H1 (cell line): Measurements from ENCODE around the gene PIP4K2C. TPM values are rescaled to one million over a fixed set of nuclear protein-coding genes. Genes with fewer than 3 reads are reported as not detected.
A peak's percentile ranks its signal among the peaks of the same experiment; 100 is the strongest.

Experiments used
- CTCF ChIA-PET: fragments of 300-600 bp; sonication (Branson Sonifier 250); formaldehyde crosslinking; loops from one replicate; lab custom pipeline; 2021; ENCODE audit not compliant: partially characterized antibody; lab: Charles Lee
- POLR2A ChIA-PET: fragments of 300-600 bp; sonication (Branson Sonifier 250); formaldehyde crosslinking; loops from one replicate; lab custom pipeline; 2021; ENCODE audit warnings: inconsistent platforms; ENCODE audit not compliant: partially characterized antibody; lab: Charles Lee
- DNase-seq, 2 experiments: peaks; one replicate each; pipeline versions ENCODE4 v3.0.0 to v3.0.0-alpha.2; 2010 to 2022; ENCODE audit warnings: low spot score in 2 of 2, low read depth in 1 of 2, mixed read lengths in 1 of 2
- FAIRE-seq: peaks from 2 replicates; lab custom pipeline; 2011; peaks lifted over from hg19 to GRCh38; lab: Jason Lieb, UNC
- H2AFZ ChIP-seq: 2 replicates; pipeline ENCODE4 v1.8.1; 2012; ENCODE audit warnings: low read length, inconsistent platforms
- H2AK5ac ChIP-seq: 2 replicates; pipeline ENCODE4 v1.6.1; 2013; ENCODE audit warnings: low read depth, low read length
- H2BK120ac ChIP-seq: replicated peaks from 2 replicates; pipeline ENCODE3; 2013; ENCODE audit warnings: low read depth, low read length, inconsistent platforms
- H2BK12ac ChIP-seq: 2 replicates; pipeline ENCODE4 v1.6.1; 2013; ENCODE audit warnings: low read depth, low read length
- H2BK15ac ChIP-seq: 2 replicates; pipeline ENCODE4 v1.6.1; 2013; ENCODE audit warnings: low read length
- H2BK20ac ChIP-seq: 2 replicates; pipeline ENCODE4 v1.6.1; 2013; ENCODE audit warnings: low read length
- H2BK5ac ChIP-seq: 2 replicates; pipeline ENCODE4 v1.6.1; 2013; ENCODE audit warnings: low read depth, low read length
- H3K14ac ChIP-seq: 2 replicates; pipeline ENCODE4 v1.6.1; 2013; ENCODE audit warnings: inconsistent platforms; ENCODE audit not compliant: insufficient read length
- H3K18ac ChIP-seq: 2 replicates; pipeline ENCODE4 v1.6.1; 2013; ENCODE audit warnings: low read length; ENCODE audit errors: extremely low read depth
- H3K23ac ChIP-seq: 2 replicates; pipeline ENCODE4 v1.6.1; 2013; ENCODE audit warnings: inconsistent platforms; ENCODE audit not compliant: insufficient read length
- H3K23me2 ChIP-seq: 2 replicates; pipeline ENCODE4 v1.6.1; 2013; ENCODE audit warnings: low read depth, low read length
- H3K27ac ChIP-seq: 2 replicates; pipeline ENCODE4 v1.6.1; 2011; ENCODE audit warnings: low read depth, low read length, inconsistent platforms
- H3K27me3 ChIP-seq, 4 experiments: replicated peaks in 1 of 4; 1 replicate in 1 of 4; 2 replicates in 3 of 4; pipeline versions ENCODE4 v1.6.1 to v1.8.1; 2011 to 2013; ENCODE audit warnings: low read length in 3 of 4, mild to moderate bottlenecking in 3 of 4, inconsistent platforms in 2 of 4, mixed read lengths in 2 of 4, moderate library complexity in 1 of 4; ENCODE audit not compliant: control insufficient read depth in 3 of 4, insufficient read depth in 3 of 4; ENCODE audit errors: extremely low read depth in 1 of 4
- H3K36me3 ChIP-seq, 4 experiments: 2 replicates each; pipeline versions ENCODE4 v1.6.1 to v1.8.1; 2011 to 2013; ENCODE audit warnings: mild to moderate bottlenecking in 4 of 4, low read length in 3 of 4, moderate library complexity in 2 of 4, control low read depth in 1 of 4, inconsistent platforms in 1 of 4; ENCODE audit not compliant: insufficient read depth in 4 of 4, control insufficient read depth in 2 of 4
- H3K4ac ChIP-seq: replicated peaks from 2 replicates; pipeline ENCODE3; 2013; ENCODE audit warnings: low read length, low read depth, mixed read lengths, inconsistent platforms; ENCODE audit not compliant: insufficient read length
- H3K4me1 ChIP-seq, 4 experiments: replicated peaks in 1 of 4; 1 replicate in 1 of 4; 2 replicates in 3 of 4; pipeline versions ENCODE4 v1.6.1 to v1.8.1; 2011 to 2013; ENCODE audit warnings: low read length in 3 of 4, inconsistent platforms in 2 of 4, mixed read lengths in 1 of 4; ENCODE audit not compliant: insufficient read depth in 4 of 4, control insufficient read depth in 3 of 4
- H3K4me2 ChIP-seq, 2 experiments: 2 replicates each; pipeline versions ENCODE4 v1.6.1 to v1.8.1; 2011 to 2013; ENCODE audit warnings: low read depth in 2 of 2, low read length in 2 of 2, control low read depth in 1 of 2, inconsistent platforms in 1 of 2, mild to moderate bottlenecking in 1 of 2; ENCODE audit not compliant: insufficient read depth in 1 of 2
- H3K4me3 ChIP-seq, 4 experiments: fragments of 200-600, 300-600 bp in 1 of 4; sonication (generic), shearing (Covaris generic), sonication (Bioruptor Twin) in 1 of 4; 2 replicates each; pipeline versions ENCODE4 v1.5.1 to v1.8.1; 2011 to 2016; ENCODE audit warnings: low read length in 4 of 4, low read depth in 3 of 4, control low read depth in 2 of 4, inconsistent platforms in 2 of 4, mild to moderate bottlenecking in 2 of 4, mixed read lengths in 1 of 4, moderate library complexity in 1 of 4; ENCODE audit not compliant: insufficient read depth in 2 of 4; ENCODE audit errors: extremely low read depth in 1 of 4
- H3K56ac ChIP-seq: replicated peaks from 2 replicates; pipeline ENCODE3; 2013; ENCODE audit warnings: low read depth, mild to moderate bottlenecking, mixed read lengths, low read length, inconsistent platforms; ENCODE audit not compliant: insufficient read length
- H3K79me1 ChIP-seq: 2 replicates; pipeline ENCODE4 v1.6.1; 2013; ENCODE audit warnings: low read depth, low read length, control low read depth
- H3K79me2 ChIP-seq, 2 experiments: 2 replicates each; pipeline versions ENCODE4 v1.6.1 to v1.8.1; 2012 to 2013; ENCODE audit warnings: low read length in 2 of 2, mild to moderate bottlenecking in 2 of 2, inconsistent platforms in 1 of 2; ENCODE audit not compliant: insufficient read depth in 2 of 2, control insufficient read depth in 1 of 2
- H3K9ac ChIP-seq, 4 experiments: replicated peaks in 1 of 4; 1 replicate in 1 of 4; 2 replicates in 3 of 4; pipeline versions ENCODE4 v1.6.1 to v1.8.1; 2011 to 2013; ENCODE audit warnings: low read depth in 3 of 4, low read length in 3 of 4, control low read depth in 2 of 4, mild to moderate bottlenecking in 2 of 4, moderate library complexity in 2 of 4, inconsistent platforms in 1 of 4; ENCODE audit errors: extremely low read depth in 1 of 4
- H3K9me3 ChIP-seq, 2 experiments: 2 replicates each; pipeline versions ENCODE4 v1.6.1 to v1.8.1; 2012 to 2013; ENCODE audit warnings: mild to moderate bottlenecking in 2 of 2, moderate library complexity in 2 of 2, control low read depth in 1 of 2, inconsistent platforms in 1 of 2, low read depth in 1 of 2, low read length in 1 of 2, mixed read lengths in 1 of 2; ENCODE audit not compliant: insufficient read depth in 2 of 2
- H4K20me1 ChIP-seq, 2 experiments: replicated peaks in 1 of 2; 2 replicates each; pipeline versions ENCODE3 to v1.8.1; 2011 to 2013; ENCODE audit warnings: inconsistent platforms in 2 of 2, low read length in 2 of 2, mild to moderate bottlenecking in 1 of 2; ENCODE audit not compliant: insufficient read depth in 2 of 2, control insufficient read depth in 1 of 2
- H4K5ac ChIP-seq: 2 replicates; pipeline ENCODE4 v1.6.1; 2013; ENCODE audit warnings: low read length, low read depth, mixed read lengths, inconsistent platforms; ENCODE audit not compliant: insufficient read length
- H4K8ac ChIP-seq: 2 replicates; pipeline ENCODE4 v1.8.0; 2013; ENCODE audit warnings: mild to moderate bottlenecking, moderate library complexity, low read length, inconsistent platforms; ENCODE audit not compliant: insufficient read depth; ENCODE audit errors: extremely low read depth
- H4K91ac ChIP-seq: replicated peaks from 2 replicates; pipeline ENCODE3; 2013; ENCODE audit warnings: low read length, mixed read lengths, inconsistent platforms; ENCODE audit not compliant: insufficient read length
- CEBPB ChIP-seq: IDR thresholded peaks from 2 replicates; pipeline ENCODE4 v1.6.1; 2012; ENCODE audit warnings: low read depth, low read length
- HDAC6 ChIP-seq: IDR thresholded peaks from one replicate; pipeline ENCODE4 v1.7.1; 2012; ENCODE audit warnings: low read depth, mild to moderate bottlenecking, inconsistent platforms, low read length, moderate library complexity
- RXRA ChIP-seq: IDR thresholded peaks from 2 replicates; pipeline ENCODE4 v1.6.1; 2011; ENCODE audit warnings: low read depth, mild to moderate bottlenecking, low read length, moderate library complexity; ENCODE audit not compliant: insufficient read depth
- SAP30 ChIP-seq: fragments of 300-600 bp; sonication (generic); IDR thresholded peaks from 2 replicates; pipeline ENCODE4 v1.7.1; 2012; ENCODE audit warnings: low read length, moderate library complexity, mild to moderate bottlenecking, inconsistent platforms; ENCODE audit not compliant: insufficient read depth, insufficient replicate concordance
- SIN3A ChIP-seq, 2 experiments: IDR thresholded peaks in 1 of 2; conservative IDR thresholded peaks in 1 of 2; 2 replicates each; pipeline ENCODE4 v1.6.1; 2011 to 2012; ENCODE audit warnings: low read length in 2 of 2, improper control_type of control experiment in 1 of 2, low read depth in 1 of 2, mild to moderate bottlenecking in 1 of 2
- SIRT6 ChIP-seq: IDR thresholded peaks from one replicate; pipeline ENCODE4 v1.7.1; 2012; ENCODE audit warnings: low read length, inconsistent platforms
- SP1 ChIP-seq: IDR thresholded peaks from 2 replicates; pipeline ENCODE4 v1.6.1; 2011; ENCODE audit warnings: low read depth, low read length
- TAF1 ChIP-seq: IDR thresholded peaks from 2 replicates; pipeline ENCODE4 v1.6.1; 2011; ENCODE audit warnings: mild to moderate bottlenecking, low read depth, low read length
- TAF7 ChIP-seq: optimal IDR thresholded peaks from 2 replicates; pipeline ENCODE3; 2011; ENCODE audit warnings: low read depth, mild to moderate bottlenecking, inconsistent platforms, low read length, moderate library complexity, borderline replicate concordance
- TCF12 ChIP-seq: IDR thresholded peaks from 2 replicates; pipeline ENCODE4 v1.6.1; 2011; ENCODE audit warnings: low read depth, mild to moderate bottlenecking, low read length
- YY1 ChIP-seq: IDR thresholded peaks from 2 replicates; pipeline ENCODE4 v1.6.1; 2011; ENCODE audit warnings: low read depth, mild to moderate bottlenecking, low read length
- WGBS, 2 experiments: shearing (Covaris generic) in 1 of 2; methylation state at CpG; one replicate each; pipeline versions ENCODE4 v1.1.6 to v1.1.7; 2013 to 2015; ENCODE audit warnings: low lambda C conversion rate in 2 of 2, mixed read lengths in 2 of 2, inconsistent platforms in 1 of 2, low coverage in 1 of 2, missing lambda C conversion rate in 1 of 2; ENCODE audit not compliant: insufficient replicate concordance in 2 of 2, insufficient coverage in 1 of 2, insufficient read length in 1 of 2; ENCODE audit errors: extremely low coverage in 1 of 2, missing lambda C conversion rate in 1 of 2; 5-methylcytosine and 5-hydroxymethylcytosine counted together
- polyA plus RNA-seq, 7 experiments: library from polyadenylated mRNA; depleted of rRNA in 3 of 7; stranded (reverse) in 5 of 7; unstranded in 2 of 7; fragments of >200 nt in 5 of 7; fragments of 200-250 nt in 2 of 7; gene quantifications; 1 replicate in 5 of 7; 2 replicates in 1 of 7; 4 replicates in 1 of 7; pipeline versions ENCODE4 v1.2.1 to v1.2.3, GENCODE V29; 2011 to 2013; ENCODE audit warnings: missing spikeins in 2 of 7, mixed read lengths in 2 of 7
- total RNA-seq: library from RNA; stranded (reverse); fragmentation: NEBNext Ultra II Directional; extraction: Animal tissue kit (Norgen Biotek cat#: 25700); gene quantifications from 2 replicates; pipeline ENCODE4 v1.2.1, GENCODE V29; 2021
- TF ChIP-seq, protein P1 (sequence below): IDR thresholded peaks from 2 replicates; pipeline ENCODE4 v1.6.1; 2011; ENCODE audit warnings: low read length, improper control_type of control experiment

The PIP4K2C gene
- total and polyA plus RNA-seq, 2 of the 8 experiments (the other 6 are each of a cell fraction or from before 2014, with no cell fraction given): 25.0 to 27.1 TPM

DNA sequence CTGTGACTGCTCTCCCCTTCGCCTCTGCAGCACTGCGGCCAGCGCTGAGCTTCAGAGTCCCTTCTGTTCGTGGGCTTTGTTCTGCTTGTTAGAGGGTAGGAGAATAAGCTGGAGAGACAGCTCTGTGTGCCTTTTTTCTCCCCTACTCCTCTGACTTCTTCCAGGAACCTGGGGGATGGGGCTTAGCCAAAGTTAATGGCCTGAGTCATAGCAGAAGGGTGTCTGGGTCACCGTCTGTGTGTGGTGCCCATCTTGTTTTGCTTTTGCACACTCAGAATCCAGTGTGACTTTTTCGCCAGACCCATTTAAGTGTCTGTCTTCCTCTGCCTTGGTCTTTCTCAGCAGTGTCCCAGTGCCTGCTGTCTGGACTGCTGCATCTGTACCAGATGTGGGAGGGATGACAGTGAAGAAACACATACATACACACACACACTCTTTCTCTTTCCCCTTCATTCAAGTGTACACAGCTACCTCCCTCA is 38.1 kb upstream of the PIP4K2C start:
- H2BK12ac ChIP-seq: no peak overlapping the region
- peaks cover 4 to 20% (median 11%) of the 10 kb centered on the region in 4 experiments; a peak in 6 of 7 replicates for H3K4me1 ChIP-seq
- H2BK5ac ChIP-seq: no peak overlapping the region; the same call in 1 of the 2 replicates
- H4K8ac ChIP-seq: no peak overlapping the region
- no peak overlapping the region for H3K4ac ChIP-seq
- peaks cover 0 to 34% of the 10 kb centered on the region in 2 experiments; a peak in 2 of 4 replicates for H3K79me2 ChIP-seq
- WGBS, 2 experiments: 82% methylated on average over 6 of the region's 6 CpGs; no CpG with 5 or more reads in 1 of the 2 experiments
- no peak overlapping the region for H2AFZ ChIP-seq
- no peak overlapping the region; a peak in 2 of 8 replicates for H3K4me3 ChIP-seq
- H3K9ac ChIP-seq: 0 out of 7 replicates have a peak overlapping the region, but pooled peaks of 1 of the 4 experiments have one; percentile 3
- H3K36me3 ChIP-seq: no peaks in the 10 kb centered on the region; a peak in 1 of 8 replicates
- H4K5ac ChIP-seq: no peak overlapping the region
- peaks cover 0 to 5% (median 3%) of the 10 kb centered on the region in 4 experiments; a peak in 2 of 7 replicates for H3K27me3 ChIP-seq
- H4K20me1 ChIP-seq: peaks cover 7 to 9% of the 10 kb centered on the region in 2 experiments
- no peaks in the 10 kb centered on the region for H3K9me3 ChIP-seq
- H4K91ac ChIP-seq: no peak overlapping the region
- H3K56ac ChIP-seq: no peak overlapping the region
- H2BK20ac ChIP-seq: 0 out of 2 replicates have a peak overlapping the region, but pooled peaks have one; percentile 13
- DNase-seq: no peak
- no peak overlapping the region for H2BK120ac ChIP-seq
- H3K4me2 ChIP-seq: peak overlapping the region in 1 of 2 experiments; percentile 69; a peak in 2 of 4 replicates
- H3K14ac ChIP-seq: no peak overlapping the region
- no peak overlapping the region for H3K18ac ChIP-seq
- H3K27ac ChIP-seq: 0 out of 2 replicates have a peak overlapping the region, but pooled peaks have one; percentile 29
- peaks cover 13% of the 10 kb centered on the region for H3K23me2 ChIP-seq
- ChIA-PET POLR2A (interaction anchor here (0.6 to 2.5 kb wide), 10 partner anchors 14 to 94 kb away, joined by 3 to 9 read pairs (median 4); partner anchors contain the start of gene DDIT3), CTCF (interaction anchor here (0.6 to 3.1 kb wide), 10 partner anchors 12 to 242 kb away, joined by 3 to 26 read pairs (median 3); no protein-coding TSS in a partner anchor)
- no peak overlapping the region for H2AK5ac ChIP-seq
- no peak overlapping the region for H3K23ac ChIP-seq
- no peak for FAIRE-seq
- H3K79me1 ChIP-seq: peaks cover 10% of the 10 kb centered on the region
- 0 out of 2 replicates have a peak overlapping the region, but pooled peaks have one; percentile 72 for H2BK15ac ChIP-seq
- no peak for TF ChIP-seq SIN3A (conservative IDR thresholded peaks at IDR 0.05 in 1 of 2, IDR thresholded peaks at IDR 0.05 in 1 of 2; ENCODE audit: low read depth in 1 of 2, low read length in 2 of 2)
- TF ChIP-seq, protein P1, sequence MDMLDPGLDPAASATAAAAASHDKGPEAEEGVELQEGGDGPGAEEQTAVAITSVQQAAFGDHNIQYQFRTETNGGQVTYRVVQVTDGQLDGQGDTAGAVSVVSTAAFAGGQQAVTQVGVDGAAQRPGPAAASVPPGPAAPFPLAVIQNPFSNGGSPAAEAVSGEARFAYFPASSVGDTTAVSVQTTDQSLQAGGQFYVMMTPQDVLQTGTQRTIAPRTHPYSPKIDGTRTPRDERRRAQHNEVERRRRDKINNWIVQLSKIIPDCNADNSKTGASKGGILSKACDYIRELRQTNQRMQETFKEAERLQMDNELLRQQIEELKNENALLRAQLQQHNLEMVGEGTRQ: no peak
- no peak for TF ChIP-seq TAF7
- TF ChIP-seq SIRT6: no peak
- no peak for TF ChIP-seq CEBPB
- no peak for TF ChIP-seq HDAC6
- no peak for TF ChIP-seq YY1
- TF ChIP-seq TCF12: no peak
- no peak for TF ChIP-seq SAP30
- no peak for TF ChIP-seq SP1
- no peak for TF ChIP-seq RXRA
- no peak for TF ChIP-seq TAF1
